HL-60 (cell line): ENCODE measurements around the gene FAM171A1.
A peak's percentile ranks its signal among the peaks of the same experiment; 100 is the strongest.

Source experiments
- DNase-seq, 2 experiments: peaks; one replicate each; pipeline ENCODE4 v3.0.0-alpha.2; 2010 to 2020; ENCODE audit warnings: low read depth in 1 of 2, low spot score in 1 of 2
- H3K27ac ChIP-seq: fragments of 250-450 bp; sonication (Bioruptor Pico); replicated peaks from 2 replicates; pipeline ENCODE4 v1.5.1; 2020; ENCODE audit warnings: mild to moderate bottlenecking, moderate library complexity
- H3K27me3 ChIP-seq: fragments of 250-450 bp; sonication (Bioruptor Pico); 2 replicates; pipeline ENCODE4 v1.5.1; 2021; ENCODE audit warnings: mild to moderate bottlenecking, moderate library complexity; ENCODE audit not compliant: insufficient read depth, poor library complexity, severe bottlenecking
- H3K4me3 ChIP-seq: replicated peaks from 2 replicates; pipeline ENCODE4 v1.5.1; 2011; ENCODE audit warnings: mild to moderate bottlenecking, control low read depth, low read length; ENCODE audit not compliant: insufficient read depth
- CTCF ChIP-seq: IDR thresholded peaks from one replicate; pipeline ENCODE4 v1.5.1; 2011; ENCODE audit warnings: low read length, control low read depth, inconsistent platforms; ENCODE audit not compliant: insufficient read depth
- GABPA ChIP-seq: IDR thresholded peaks from 2 replicates; pipeline ENCODE4 v1.6.1; 2012; ENCODE audit warnings: low read depth
- POLR2AphosphoS5 ChIP-seq: IDR thresholded peaks from 2 replicates; pipeline ENCODE4 v1.6.1; 2012; ENCODE audit warnings: low read depth
- REST ChIP-seq: IDR thresholded peaks from 2 replicates; pipeline ENCODE4 v1.6.1; 2012; ENCODE audit warnings: low read depth; ENCODE audit not compliant: insufficient replicate concordance
- SPI1 ChIP-seq: IDR thresholded peaks from 2 replicates; pipeline ENCODE4 v1.6.1; 2012; ENCODE audit warnings: low read depth, mild to moderate bottlenecking, borderline replicate concordance

FAM171A1 gene

GRCh38 chr10:15227611-15228372, 143.3 kb downstream of the FAM171A1 start:
- Histone ChIP-seq H3K27ac (no peak overlapping the region), H3K27me3 (no peaks in the 10 kb centered on the region), H3K4me3 (no peak overlapping the region)
- TF ChIP-seq POLR2AphosphoS5 (no peak), GABPA (no peak), SPI1 (no peak), CTCF (no peak), REST (no peak)
- DNase-seq, result no peak

- Histone ChIP-seq H3K27ac (no peak overlapping the region), H3K27me3 (no peaks in the 10 kb centered on the region), H3K4me3 (no peak overlapping the region)
- TF ChIP-seq SPI1 (no peak), CTCF (no peak), POLR2AphosphoS5 (no peak), REST (no peak)
- DNase-seq, result peak in 1 of 2 experiments; percentile 23
Measured at GRCh38 chr10:15225511-15225910, 145.6 kb downstream of the FAM171A1 start.

- DNase-seq, result no peak
- no peak overlapping the region for H3K4me3 ChIP-seq
- H3K27me3 ChIP-seq, result no peaks in the 10 kb centered on the region
- TF ChIP-seq REST, result no peak
- TF ChIP-seq CTCF, result no peak
- TF ChIP-seq SPI1, result no peak
- no peak for TF ChIP-seq POLR2AphosphoS5
- TF ChIP-seq GABPA, result no peak
- H3K27ac ChIP-seq, result no peak overlapping the region
Measured at GRCh38 chr10:15224948-15225347, 146.1 kb downstream of the FAM171A1 start.
